Measurements from ENCODE around the gene POGLUT3.

The POGLUT3 gene

GRCh38 chr11:108535384-108535955 lies 37.3 kb upstream of the POGLUT3 start:
- Histone ChIP-seq H3K27ac (replicated peaks) (no peak overlapping the region), H3K27me3 (ENCODE audit: insufficient read depth, poor library complexity, severe bottlenecking) (peaks cover 2% of the 10 kb centered on the region), H3K4me3 (replicated peaks; ENCODE audit: insufficient read depth, low read length) (no peak overlapping the region)
- TF ChIP-seq SPI1 (IDR thresholded peaks at IDR 0.05; ENCODE audit: borderline replicate concordance, low read depth) (no peak), POLR2AphosphoS5 (IDR thresholded peaks at IDR 0.05; ENCODE audit: low read depth) (no peak), CTCF (IDR thresholded peaks at IDR 0.05; ENCODE audit: insufficient read depth, low read length) (no peak), REST (IDR thresholded peaks at IDR 0.05; ENCODE audit: insufficient replicate concordance, low read depth) (no peak), GABPA (IDR thresholded peaks at IDR 0.05; ENCODE audit: low read depth) (no peak)
- no peak for DNase-seq (ENCODE audit: low read depth in 1 of 2, low spot score in 1 of 2)

- Histone ChIP-seq H3K4me3 (replicated peaks; ENCODE audit: insufficient read depth, low read length) (no peak overlapping the region), H3K27ac (replicated peaks) (no peak overlapping the region), H3K27me3 (ENCODE audit: insufficient read depth, poor library complexity, severe bottlenecking) (peaks cover 2% of the 10 kb centered on the region)
- DNase-seq (ENCODE audit: low read depth in 1 of 2, low spot score in 1 of 2), result no peak
- TF ChIP-seq POLR2AphosphoS5 (IDR thresholded peaks at IDR 0.05; ENCODE audit: low read depth), result no peak
- TF ChIP-seq CTCF (IDR thresholded peaks at IDR 0.05; ENCODE audit: insufficient read depth, low read length), result no peak
- no peak for TF ChIP-seq REST (IDR thresholded peaks at IDR 0.05; ENCODE audit: insufficient replicate concordance, low read depth)
- TF ChIP-seq SPI1 (IDR thresholded peaks at IDR 0.05; ENCODE audit: borderline replicate concordance, low read depth), result no peak
- TF ChIP-seq GABPA (IDR thresholded peaks at IDR 0.05; ENCODE audit: low read depth), result no peak
These were observed 36.2 kb upstream of the POGLUT3 start for GRCh38 chr11:108534274-108534882.

- no peak overlapping the region for H3K27ac ChIP-seq (replicated peaks)
- no peak for DNase-seq (ENCODE audit: low read depth in 1 of 2, low spot score in 1 of 2)
- H3K4me3 ChIP-seq (replicated peaks; ENCODE audit: insufficient read depth, low read length), result no peak overlapping the region
- no peaks in the 10 kb centered on the region for H3K27me3 ChIP-seq (ENCODE audit: insufficient read depth, poor library complexity, severe bottlenecking)
- no peak for TF ChIP-seq CTCF (IDR thresholded peaks at IDR 0.05; ENCODE audit: insufficient read depth, low read length)
- no peak for TF ChIP-seq SPI1 (IDR thresholded peaks at IDR 0.05; ENCODE audit: borderline replicate concordance, low read depth)
- TF ChIP-seq GABPA (IDR thresholded peaks at IDR 0.05; ENCODE audit: low read depth), result no peak
- TF ChIP-seq POLR2AphosphoS5 (IDR thresholded peaks at IDR 0.05; ENCODE audit: low read depth), result no peak
- TF ChIP-seq REST (IDR thresholded peaks at IDR 0.05; ENCODE audit: insufficient replicate concordance, low read depth), result no peak
These were observed 32.2 kb upstream of the POGLUT3 start for GRCh38 chr11:108530426-108530825.
